Measurements from ENCODE around the gene SCUBE2.

SCUBE2 gene

GRCh38 chr11:9059406-9059805 is 32.0 kb downstream of the SCUBE2 start:
- no peak for TF ChIP-seq CTCF (conservative IDR thresholded peaks at IDR 0.05)
- H3K27ac ChIP-seq, result peak overlapping the region; percentile 80

GRCh38 chr11:9057888-9058287 is 33.5 kb downstream of the SCUBE2 start:
- H3K27ac ChIP-seq, result peak overlapping the region; percentile 80; the same call in 1 of the 2 replicates
- no peak for TF ChIP-seq CTCF (conservative IDR thresholded peaks at IDR 0.05)

GRCh38 chr11:9057007-9057406 is 34.4 kb downstream of the SCUBE2 start:
- no peak for TF ChIP-seq CTCF (conservative IDR thresholded peaks at IDR 0.05)
- peak overlapping the region; percentile 80 for H3K27ac ChIP-seq

GRCh38 chr11:9056467-9056866 is 34.9 kb downstream of the SCUBE2 start:
- H3K27ac ChIP-seq, result peak overlapping the region; percentile 80; the same call in 1 of the 2 replicates
- no peak for TF ChIP-seq CTCF (conservative IDR thresholded peaks at IDR 0.05)

- no peak for TF ChIP-seq CTCF (conservative IDR thresholded peaks at IDR 0.05)
- no peak overlapping the region for H3K27ac ChIP-seq
These were observed 37.9 kb downstream of the SCUBE2 start for GRCh38 chr11:9053316-9054035.

- no peak overlapping the region for H3K27ac ChIP-seq
- no peak for TF ChIP-seq CTCF (conservative IDR thresholded peaks at IDR 0.05)
These were observed 39.1 kb downstream of the SCUBE2 start for GRCh38 chr11:9052316-9052715.

- no peak overlapping the region for H3K27ac ChIP-seq
- TF ChIP-seq CTCF (conservative IDR thresholded peaks at IDR 0.05), result no peak
These were observed 41.4 kb downstream of the SCUBE2 start for GRCh38 chr11:9049959-9050358.
